ACC112 (cell line): ENCODE results near the gene LSAMP.

Experiments
- H2AFZ ChIP-seq: fragments of 200-600 bp; sonication (generic); one replicate; pipeline ENCODE4 v1.6.0; 2017; ENCODE audit warnings: antibody characterized with exemption, low read length; ENCODE audit not compliant: unreplicated experiment
- H3K27ac ChIP-seq: fragments of 200-600 bp; sonication (generic); 2 replicates; pipeline ENCODE4 v1.5.1; 2014; ENCODE audit warnings: low read depth, mild to moderate bottlenecking, antibody characterized with exemption, low read length, moderate library complexity
- H3K27me3 ChIP-seq: fragments of 200-600 bp; sonication (generic); 2 replicates; pipeline ENCODE4 v1.6.1; 2014; ENCODE audit warnings: mild to moderate bottlenecking, antibody characterized with exemption, low read length, moderate library complexity, mixed read lengths; ENCODE audit not compliant: insufficient read depth
- H3K36me3 ChIP-seq: fragments of 200-600 bp; sonication (generic); 2 replicates; pipeline ENCODE4 v1.6.1; 2016; ENCODE audit warnings: mild to moderate bottlenecking, antibody characterized with exemption, low read length, moderate library complexity, mixed read lengths; ENCODE audit not compliant: insufficient read depth
- H3K4me1 ChIP-seq: fragments of 200-600 bp; sonication (generic); one replicate; pipeline ENCODE4 v1.6.1; 2016; ENCODE audit warnings: low read length, mixed read lengths; ENCODE audit not compliant: insufficient read depth, unreplicated experiment, control insufficient read depth
- H3K4me3 ChIP-seq: fragments of 200-600 bp; sonication (generic); 2 replicates; pipeline ENCODE4 v1.5.1; 2014; ENCODE audit warnings: mild to moderate bottlenecking, low read depth, low read length
- H3K79me2 ChIP-seq: fragments of 200-600 bp; sonication (generic); one replicate; pipeline ENCODE4 v1.6.0; 2016; ENCODE audit warnings: low read length; ENCODE audit not compliant: control insufficient read depth, unreplicated experiment, insufficient read depth

The LSAMP gene

GRCh38 chr3:116356056-116356455, 89.2 kb downstream of the LSAMP start:
- Histone ChIP-seq H3K79me2 (no peaks in the 10 kb centered on the region), H3K27me3 (no peaks in the 10 kb centered on the region), H2AFZ (no peak overlapping the region), H3K4me3 (no peak overlapping the region), H3K36me3 (no peaks in the 10 kb centered on the region), H3K4me1 (no peaks in the 10 kb centered on the region), H3K27ac (no peak overlapping the region)

- no peak overlapping the region for H3K4me3 ChIP-seq
- no peak overlapping the region for H3K27ac ChIP-seq
- H3K27me3 ChIP-seq, result no peaks in the 10 kb centered on the region
- H2AFZ ChIP-seq, result no peak overlapping the region
- H3K4me1 ChIP-seq, result no peaks in the 10 kb centered on the region
- H3K79me2 ChIP-seq, result no peaks in the 10 kb centered on the region
- H3K36me3 ChIP-seq, result no peaks in the 10 kb centered on the region
These were observed 90.9 kb downstream of the LSAMP start for GRCh38 chr3:116354382-116354781.

GRCh38 chr3:116350119-116350733, 95.1 kb downstream of the LSAMP start:
- H3K79me2 ChIP-seq, result no peaks in the 10 kb centered on the region

GRCh38 chr3:116348216-116348615, 97.1 kb downstream of the LSAMP start:
- Histone ChIP-seq H3K27me3 (no peaks in the 10 kb centered on the region), H2AFZ (no peak overlapping the region), H3K79me2 (no peaks in the 10 kb centered on the region), H3K4me3 (no peak overlapping the region), H3K4me1 (no peaks in the 10 kb centered on the region), H3K27ac (no peak overlapping the region), H3K36me3 (no peaks in the 10 kb centered on the region)

More at GRCh38 chr3:116350119-116350733, 95.1 kb downstream of the LSAMP start:
- Histone ChIP-seq H3K4me3 (no peak overlapping the region), H3K36me3 (no peaks in the 10 kb centered on the region), H3K4me1 (no peaks in the 10 kb centered on the region), H3K27me3 (no peaks in the 10 kb centered on the region), H2AFZ (no peak overlapping the region), H3K27ac (no peak overlapping the region)

- Histone ChIP-seq H3K27me3 (0 out of 2 replicates have a peak, but pooled peaks cover 4% of the 10 kb centered on the region), H2AFZ (no peak overlapping the region), H3K4me3 (no peak overlapping the region), H3K4me1 (no peaks in the 10 kb centered on the region), H3K36me3 (no peaks in the 10 kb centered on the region), H3K79me2 (no peaks in the 10 kb centered on the region), H3K27ac (no peak overlapping the region)
These were observed 102.8 kb downstream of the LSAMP start for GRCh38 chr3:116342499-116342898.

GRCh38 chr3:116341899-116342298, 103.4 kb downstream of the LSAMP start:
- Histone ChIP-seq H2AFZ (no peak overlapping the region), H3K36me3 (no peaks in the 10 kb centered on the region), H3K4me1 (no peaks in the 10 kb centered on the region), H3K79me2 (no peaks in the 10 kb centered on the region), H3K27ac (no peak overlapping the region), H3K4me3 (no peak overlapping the region), H3K27me3 (0 out of 2 replicates have a peak, but pooled peaks cover 4% of the 10 kb centered on the region)

- Histone ChIP-seq H3K79me2 (no peaks in the 10 kb centered on the region), H3K27ac (no peak overlapping the region), H3K27me3 (0 out of 2 replicates have a peak, but pooled peaks cover 4% of the 10 kb centered on the region), H3K36me3 (no peaks in the 10 kb centered on the region), H3K4me3 (no peak overlapping the region), H3K4me1 (no peaks in the 10 kb centered on the region), H2AFZ (no peak overlapping the region)
These were observed 103.9 kb downstream of the LSAMP start for GRCh38 chr3:116341381-116341780.

- no peak overlapping the region for H3K4me3 ChIP-seq
- H2AFZ ChIP-seq, result no peak overlapping the region
- no peaks in the 10 kb centered on the region for H3K4me1 ChIP-seq
- H3K36me3 ChIP-seq, result no peaks in the 10 kb centered on the region
- H3K79me2 ChIP-seq, result no peaks in the 10 kb centered on the region
- H3K27me3 ChIP-seq, result 0 out of 2 replicates have a peak, but pooled peaks cover 4% of the 10 kb centered on the region
- H3K27ac ChIP-seq, result no peak overlapping the region
These were observed 104.5 kb downstream of the LSAMP start for GRCh38 chr3:116340680-116341216.

- Histone ChIP-seq H3K27ac (no peak overlapping the region), H3K79me2 (no peaks in the 10 kb centered on the region), H3K4me1 (no peaks in the 10 kb centered on the region), H2AFZ (no peak overlapping the region), H3K36me3 (no peaks in the 10 kb centered on the region), H3K4me3 (no peak overlapping the region), H3K27me3 (0 out of 2 replicates have a peak, but pooled peaks cover 4% of the 10 kb centered on the region)
These were observed 105.8 kb downstream of the LSAMP start for GRCh38 chr3:116339441-116340028.

GRCh38 chr3:116338713-116339112, 106.6 kb downstream of the LSAMP start:
- Histone ChIP-seq H2AFZ (no peak overlapping the region), H3K36me3 (no peaks in the 10 kb centered on the region), H3K4me1 (no peaks in the 10 kb centered on the region), H3K79me2 (no peaks in the 10 kb centered on the region), H3K27me3 (0 out of 2 replicates have a peak, but pooled peaks cover 4% of the 10 kb centered on the region), H3K4me3 (no peak overlapping the region), H3K27ac (no peak overlapping the region)

GRCh38 chr3:116337229-116337628, 108.1 kb downstream of the LSAMP start:
- Histone ChIP-seq H3K4me1 (no peaks in the 10 kb centered on the region), H2AFZ (no peak overlapping the region), H3K36me3 (no peaks in the 10 kb centered on the region), H3K27ac (no peak overlapping the region), H3K27me3 (0 out of 2 replicates have a peak, but pooled peaks cover 4% of the 10 kb centered on the region), H3K4me3 (no peak overlapping the region), H3K79me2 (no peaks in the 10 kb centered on the region)
